Breast epithelium (tissue), 3 donors: Measurements from ENCODE around the gene CABLES2.

Source experiments
- CTCF ChIP-seq, 3 donors: fragments of 450-650 bp; IDR thresholded peaks; one replicate each; pipeline ENCODE4 v1.5.1; 2016 to 2017; ENCODE audit warnings: antibody characterized with exemption in 3 of 3, mild to moderate bottlenecking in 3 of 3, moderate library complexity in 3 of 3
- POLR2A ChIP-seq: fragments of 450-650 bp; IDR thresholded peaks from one replicate; pipeline ENCODE4 v1.6.1; 2016; ENCODE audit warnings: antibody characterized with exemption, mild to moderate bottlenecking, moderate library complexity

- TF ChIP-seq CTCF (IDR thresholded peaks at IDR 0.05) (no peak), POLR2A (no peak)
Measured at GRCh38 chr20:62364911-62365736, 42.0 kb downstream of the CABLES2 start.
